Gastrocnemius medialis (tissue), 4 donors: ENCODE results near the gene CAPN13.

Experiments used
- CTCF ChIP-seq, 5 experiments: fragments of 450-650 bp in 3 of 5; fragments of 200-600 bp in 2 of 5; sonication (generic) in 2 of 5; IDR thresholded peaks in 4 of 5; conservative IDR thresholded peaks in 1 of 5; 1 replicate in 4 of 5; 2 replicates in 1 of 5; pipeline ENCODE4 v1.5.1; 2016 to 2019; ENCODE audit warnings: antibody characterized with exemption in 5 of 5, mild to moderate bottlenecking in 3 of 5, moderate library complexity in 3 of 5
- POLR2A ChIP-seq, 2 donors: fragments of 450-650 bp; IDR thresholded peaks; one replicate each; pipeline ENCODE4 v1.6.1; 2017; ENCODE audit warnings: antibody characterized with exemption in 2 of 2, mild to moderate bottlenecking in 2 of 2, moderate library complexity in 2 of 2

GRCh38 chr2:30786923-30787685 is 20.1 kb downstream of the CAPN13 start:
- TF ChIP-seq CTCF (IDR thresholded peaks at IDR 0.05 in 4 of 5, conservative IDR thresholded peaks at IDR 0.05 in 1 of 5) (no peak), POLR2A (IDR thresholded peaks at IDR 0.05) (no peak)
